PC-3 (cell line): ENCODE measurements around the gene PLEKHM2.

Experiments
- CTCF ChIP-seq: fragments of 300-600 bp; sonication (generic); conservative IDR thresholded peaks from 2 replicates; pipeline ENCODE4 v1.5.1; 2017; ENCODE audit warnings: antibody characterized with exemption, low read depth, mild to moderate bottlenecking, low read length
- EZH2 ChIP-seq: fragments of 300-600 bp; sonication (generic); IDR thresholded peaks from one replicate; pipeline ENCODE4 v1.6.1; 2017; ENCODE audit warnings: antibody characterized with exemption, mild to moderate bottlenecking, low read length; ENCODE audit not compliant: unreplicated experiment
- EZH2phosphoT487 ChIP-seq: fragments of 300-600 bp; sonication (generic); IDR thresholded peaks from 2 replicates; pipeline ENCODE4 v1.6.1; 2018; ENCODE audit warnings: mild to moderate bottlenecking, antibody characterized with exemption, low read length, borderline replicate concordance

DNA sequence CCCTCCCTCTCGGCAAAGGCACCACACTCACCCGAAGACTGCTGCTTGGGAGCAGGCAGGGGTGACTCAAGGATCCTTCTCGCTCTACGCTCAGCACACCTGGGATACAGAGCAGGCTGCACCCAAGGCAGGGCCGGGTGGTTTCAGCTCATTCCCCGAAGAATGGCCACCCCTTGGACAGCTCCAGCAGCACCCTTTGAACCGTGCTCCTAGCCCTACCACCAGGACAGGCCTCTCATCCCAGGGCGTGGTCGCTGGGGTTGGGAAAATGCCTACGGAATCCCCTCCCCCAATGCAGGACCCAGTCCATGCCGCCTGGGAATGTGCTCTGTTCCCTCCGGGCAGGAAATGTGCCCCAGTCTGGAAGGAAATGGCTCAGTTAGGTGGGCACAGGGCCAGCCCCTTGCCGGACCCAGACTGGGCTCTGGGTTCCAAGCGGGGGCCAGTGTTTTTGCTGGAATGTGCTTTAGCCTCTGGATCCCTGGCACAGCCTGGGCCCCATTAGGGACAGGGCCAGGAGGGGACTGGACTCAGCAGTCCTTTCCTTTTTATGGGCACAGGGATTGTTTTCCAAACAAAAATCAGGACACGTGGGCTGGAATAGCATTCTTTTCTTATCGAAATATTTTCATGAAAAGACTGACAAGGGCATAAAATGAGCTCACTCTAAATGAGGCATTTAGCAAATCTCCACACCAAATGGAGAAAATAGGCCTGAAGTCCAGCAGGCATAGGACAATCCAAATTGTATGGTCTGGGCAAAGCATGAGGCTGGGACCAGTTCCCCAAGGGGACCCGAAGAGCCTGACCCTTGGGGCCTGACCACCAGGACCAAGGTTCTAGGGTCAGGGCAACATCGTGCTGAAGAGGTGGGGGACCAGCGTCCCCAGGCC lies 65.5 kb downstream of the PLEKHM2 start:
- no peak for TF ChIP-seq CTCF
- no peak for TF ChIP-seq EZH2
- TF ChIP-seq EZH2phosphoT487 = no peak
